HCT116 (cell line): ENCODE results near the gene PPIC. TPM values are rescaled to one million over a fixed set of nuclear protein-coding genes. Genes with fewer than 3 reads are reported as not detected.

Source experiments
- ATAC-seq: fragments of 200-7000 bp; cut with Tn5 transposase; 2 replicates; pipeline ENCODE4 v1.9.1; 2020; ENCODE audit warnings: mild to moderate bottlenecking, moderate library complexity
- BruUV-seq: library from RNA; stranded (reverse); fragments of 400-500 nt; replicated peaks from 2 replicates; lab custom pipeline; 2021; lab: Mats Ljungman, UMichigan
- CTCF ChIA-PET: fragments of 300-600 bp; sonication (Branson Sonifier 250); formaldehyde crosslinking; loops from one replicate; lab custom pipeline; 2021; ENCODE audit warnings: antibody characterized with exemption; lab: Charles Lee
- POLR2A ChIA-PET: fragments of 300-600, 350-600 bp; sonication (Branson Sonifier 250); formaldehyde crosslinking; loops from one replicate; lab custom pipeline; 2021; ENCODE audit warnings: antibody characterized with exemption; lab: Charles Lee
- RAD21 ChIA-PET, 2 experiments: fragments of 300-600 bp; sonication (Branson Sonifier 250); formaldehyde crosslinking; loops; one replicate each; lab custom pipeline; 2023; ENCODE audit warnings: low total read pairs in 2 of 2; ENCODE audit not compliant: uncharacterized antibody in 2 of 2, unreplicated experiment in 2 of 2, low non-redundant PET in 1 of 2; lab: Charles Lee
- DNase-seq: peaks from one replicate; pipeline ENCODE4 v3.0.0-alpha.2; 2010; ENCODE audit warnings: low read depth, low spot score
- H2AFZ ChIP-seq: fragments of 200-600 bp; shearing (Covaris generic), sonication (generic); 2 replicates; pipeline ENCODE4 v1.6.1; 2017; ENCODE audit warnings: low read depth, mixed run types, mixed read lengths, antibody characterized with exemption, low read length; ENCODE audit not compliant: poor library complexity, severe bottlenecking
- H3K27ac ChIP-seq: 2 replicates; pipeline ENCODE4 v1.5.1; 2012; ENCODE audit warnings: low read depth, low read length
- H3K27me3 ChIP-seq: fragments of 200-600 bp; sonication (generic); 2 replicates; pipeline ENCODE4 v1.6.1; 2016; ENCODE audit warnings: mixed run types, low read length, mixed read lengths; ENCODE audit not compliant: insufficient read depth
- H3K36me3 ChIP-seq, 2 experiments: fragments of 200-500 bp in 1 of 2; fragments of 200-600 bp in 1 of 2; sonication (Bioruptor generic) in 1 of 2; sonication (generic) in 1 of 2; 2 replicates each; pipeline versions ENCODE4 v1.5.1 to v1.6.1; 2014 to 2016; ENCODE audit warnings: low read length in 2 of 2, inconsistent platforms in 1 of 2, mixed read lengths in 1 of 2, mixed run types in 1 of 2; ENCODE audit not compliant: insufficient read depth in 2 of 2, control insufficient read depth in 1 of 2
- H3K4me1 ChIP-seq, 2 experiments: fragments of 200-600 bp in 1 of 2; sonication (generic) in 1 of 2; 2 replicates each; pipeline versions ENCODE4 v1.5.1 to v1.6.1; 2012 to 2017; ENCODE audit warnings: low read length in 2 of 2, inconsistent platforms in 1 of 2, mild to moderate bottlenecking in 1 of 2, mixed read lengths in 1 of 2, mixed run types in 1 of 2, moderate library complexity in 1 of 2; ENCODE audit not compliant: insufficient read depth in 2 of 2, control insufficient read depth in 1 of 2
- H3K4me2 ChIP-seq: fragments of 200-600 bp; sonication (generic); 2 replicates; pipeline ENCODE4 v1.6.1; 2017; ENCODE audit warnings: mixed run types, low read length, mixed read lengths
- H3K4me3 ChIP-seq, 2 experiments: fragments of 200-600 bp in 1 of 2; sonication (generic) in 1 of 2; replicated peaks in 1 of 2; 2 replicates each; pipeline ENCODE4 v1.5.1; 2011 to 2016; ENCODE audit warnings: low read length in 2 of 2, control low read depth in 1 of 2, low read depth in 1 of 2, mild to moderate bottlenecking in 1 of 2, mixed read lengths in 1 of 2, mixed run types in 1 of 2
- H3K79me2 ChIP-seq: fragments of 200-600 bp; sonication (generic); 2 replicates; pipeline ENCODE4 v1.6.1; 2017; ENCODE audit warnings: mild to moderate bottlenecking, mixed run types, low read length, moderate library complexity, mixed read lengths; ENCODE audit not compliant: insufficient read depth
- H3K9ac ChIP-seq: fragments of 200-600 bp; sonication (generic); 2 replicates; pipeline ENCODE4 v1.6.1; 2016; ENCODE audit warnings: low read length, mixed read lengths
- H3K9me2 ChIP-seq: fragments of 200-600 bp; sonication (generic), shearing (Covaris generic); 2 replicates; pipeline ENCODE4 v1.6.1; 2017; ENCODE audit warnings: mixed run types, mild to moderate bottlenecking, moderate library complexity; ENCODE audit not compliant: insufficient read depth
- H3K9me3 ChIP-seq, 2 experiments: fragments of 200-500 bp in 1 of 2; fragments of 200-600 bp in 1 of 2; sonication (Bioruptor generic) in 1 of 2; sonication (generic) in 1 of 2; 2 replicates each; pipeline ENCODE4 v1.6.1; 2014 to 2017; ENCODE audit warnings: low read length in 2 of 2, mixed read lengths in 2 of 2, inconsistent platforms in 1 of 2, low read depth in 1 of 2, mild to moderate bottlenecking in 1 of 2, mixed run types in 1 of 2, moderate library complexity in 1 of 2; ENCODE audit not compliant: control insufficient read depth in 1 of 2, insufficient read depth in 1 of 2
- H4K20me1 ChIP-seq: fragments of 200-600 bp; sonication (generic), shearing (Covaris generic); 2 replicates; pipeline ENCODE4 v1.6.1; 2017; ENCODE audit warnings: mixed run types, mild to moderate bottlenecking, moderate library complexity; ENCODE audit not compliant: insufficient read depth
- CBX3 ChIP-seq: IDR thresholded peaks from 2 replicates; pipeline ENCODE4 v1.6.1; 2012; ENCODE audit warnings: low read depth
- CEBPB ChIP-seq: IDR thresholded peaks from 2 replicates; pipeline ENCODE4 v1.6.1; 2012; ENCODE audit warnings: low read depth
- ELF1 ChIP-seq: IDR thresholded peaks from 2 replicates; pipeline ENCODE4 v1.6.1; 2012; ENCODE audit warnings: low read depth, borderline replicate concordance
- EZH2 ChIP-seq: fragments of 200-600 bp; sonication (generic); IDR thresholded peaks from 2 replicates; pipeline ENCODE4 v1.6.1; 2017; ENCODE audit warnings: antibody characterized with exemption, mixed run types
- EZH2phosphoT487 ChIP-seq: fragments of 200-600 bp; IDR thresholded peaks from 2 replicates; pipeline ENCODE4 v1.6.1; 2018; ENCODE audit warnings: antibody characterized with exemption, borderline replicate concordance
- JUND ChIP-seq: IDR thresholded peaks from 2 replicates; pipeline ENCODE4 v1.6.1; 2012
- POLR2A ChIP-seq: IDR thresholded peaks from 2 replicates; pipeline ENCODE4 v1.7.0; 2011; ENCODE audit warnings: borderline replicate concordance; ENCODE audit not compliant: insufficient read depth, insufficient read length; ENCODE audit errors: extremely low read depth
- POLR2AphosphoS5 ChIP-seq: IDR thresholded peaks from 2 replicates; pipeline ENCODE4 v1.6.1; 2011; ENCODE audit warnings: mild to moderate bottlenecking, low read depth, low read length, moderate library complexity
- RAD21 ChIP-seq: IDR thresholded peaks from 2 replicates; pipeline ENCODE4 v1.6.1; 2012; ENCODE audit warnings: low read depth, mild to moderate bottlenecking
- SIN3A ChIP-seq: IDR thresholded peaks from 2 replicates; pipeline ENCODE4 v1.6.1; 2012; ENCODE audit warnings: low read depth
- SP1 ChIP-seq: IDR thresholded peaks from 2 replicates; pipeline ENCODE4 v1.6.1; 2012; ENCODE audit warnings: low read depth
- SRF ChIP-seq: IDR thresholded peaks from 2 replicates; pipeline ENCODE4 v1.6.1; 2012; ENCODE audit warnings: low read depth
- TCF7L2 ChIP-seq: IDR thresholded peaks from 2 replicates; pipeline ENCODE4 v1.7.0; 2011; ENCODE audit warnings: borderline replicate concordance, inconsistent platforms; ENCODE audit not compliant: insufficient read depth, insufficient read length; ENCODE audit errors: extremely low read depth
- YY1 ChIP-seq: IDR thresholded peaks from 2 replicates; pipeline ENCODE4 v1.6.1; 2011; ENCODE audit warnings: low read length, low read depth, moderate library complexity, mild to moderate bottlenecking; ENCODE audit not compliant: insufficient replicate concordance; ENCODE audit errors: extremely low read depth
- ZNF274 ChIP-seq: fragments of 200-500 bp; sonication (Bioruptor generic); IDR thresholded peaks from 2 replicates; pipeline ENCODE4 v1.6.1; 2014; ENCODE audit warnings: mild to moderate bottlenecking, low read depth, low read length, inconsistent platforms
- intact Hi-C: fragments of 100-400 bp; cut with micrococcal nuclease; formaldehyde crosslinking; loops from 2 replicates; pipeline ENCODE4 v1.10.0; 2022
- total RNA-seq: library from RNA; stranded (reverse); gene quantifications from one replicate; pipeline ENCODE4 v1.2.1, GENCODE V29; 2021; ENCODE audit not compliant: unreplicated experiment
- TF ChIP-seq, protein P1 (sequence below), 3 experiments: fragments of 200-600 bp in 1 of 3; sonication (generic) in 1 of 3; IDR thresholded peaks in 2 of 3; conservative IDR thresholded peaks in 1 of 3; 2 replicates each; pipeline ENCODE4 v1.5.1; 2012 to 2017; ENCODE audit warnings: low read depth in 2 of 3, low read length in 2 of 3, antibody characterized with exemption in 1 of 3, borderline replicate concordance in 1 of 3, control low read depth in 1 of 3, mild to moderate bottlenecking in 1 of 3, mixed read lengths in 1 of 3, mixed run types in 1 of 3, moderate library complexity in 1 of 3; ENCODE audit not compliant: insufficient read depth in 1 of 3
- TF ChIP-seq, protein P2 (sequence below): IDR thresholded peaks from 2 replicates; pipeline ENCODE4 v1.6.1; 2012
- TF ChIP-seq, protein P3 (sequence below): IDR thresholded peaks from 2 replicates; pipeline ENCODE4 v1.6.1; 2012

The PPIC gene
- total RNA-seq, 1 experiment from 2014 or later: 21.5 TPM

DNA sequence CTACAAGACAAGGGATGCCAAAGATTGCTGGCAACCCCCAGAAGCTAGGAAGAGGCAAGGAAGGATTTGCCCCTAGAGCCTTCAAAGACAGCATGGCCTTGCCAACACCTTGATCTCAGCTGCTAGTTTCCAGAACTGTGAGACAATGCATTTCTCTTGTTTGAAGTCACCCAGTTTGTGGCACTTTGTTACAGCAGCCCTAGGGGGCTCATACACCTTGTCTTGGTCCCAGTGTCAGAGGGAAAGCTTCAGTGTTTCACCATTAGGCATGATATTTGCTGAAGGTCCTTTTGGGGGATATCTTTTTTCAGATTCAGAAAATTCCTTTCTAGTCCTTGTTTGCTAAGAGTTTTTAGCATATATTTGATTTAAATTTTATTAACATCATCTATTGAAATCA lies 3.1 kb upstream of the PPIC start:
- no peak overlapping the region for H3K4me2 ChIP-seq
- H4K20me1 ChIP-seq: no peaks in the 10 kb centered on the region
- no peaks in the 10 kb centered on the region for H3K27me3 ChIP-seq
- H3K4me3 ChIP-seq: no peak overlapping the region
- no peaks in the 10 kb centered on the region for H3K79me2 ChIP-seq
- no peaks in the 10 kb centered on the region for H3K9me2 ChIP-seq
- RAD21 ChIA-PET: no interaction called here
- TF ChIP-seq YY1 (no peak), JUND (no peak), CEBPB (no peak), EZH2 (no peak), SRF (no peak), POLR2A (no peak), ZNF274 (no peak), POLR2AphosphoS5 (no peak), TCF7L2 (no peak), RAD21 (no peak), EZH2phosphoT487 (no peak), ELF1 (no peak), CBX3 (no peak), SP1 (no peak), SIN3A (no peak)
- TF ChIP-seq, protein P1, sequence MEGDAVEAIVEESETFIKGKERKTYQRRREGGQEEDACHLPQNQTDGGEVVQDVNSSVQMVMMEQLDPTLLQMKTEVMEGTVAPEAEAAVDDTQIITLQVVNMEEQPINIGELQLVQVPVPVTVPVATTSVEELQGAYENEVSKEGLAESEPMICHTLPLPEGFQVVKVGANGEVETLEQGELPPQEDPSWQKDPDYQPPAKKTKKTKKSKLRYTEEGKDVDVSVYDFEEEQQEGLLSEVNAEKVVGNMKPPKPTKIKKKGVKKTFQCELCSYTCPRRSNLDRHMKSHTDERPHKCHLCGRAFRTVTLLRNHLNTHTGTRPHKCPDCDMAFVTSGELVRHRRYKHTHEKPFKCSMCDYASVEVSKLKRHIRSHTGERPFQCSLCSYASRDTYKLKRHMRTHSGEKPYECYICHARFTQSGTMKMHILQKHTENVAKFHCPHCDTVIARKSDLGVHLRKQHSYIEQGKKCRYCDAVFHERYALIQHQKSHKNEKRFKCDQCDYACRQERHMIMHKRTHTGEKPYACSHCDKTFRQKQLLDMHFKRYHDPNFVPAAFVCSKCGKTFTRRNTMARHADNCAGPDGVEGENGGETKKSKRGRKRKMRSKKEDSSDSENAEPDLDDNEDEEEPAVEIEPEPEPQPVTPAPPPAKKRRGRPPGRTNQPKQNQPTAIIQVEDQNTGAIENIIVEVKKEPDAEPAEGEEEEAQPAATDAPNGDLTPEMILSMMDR (IDR thresholded peaks at IDR 0.05 in 2 of 3, conservative IDR thresholded peaks at IDR 0.05 in 1 of 3; ENCODE audit: borderline replicate concordance in 1 of 3, insufficient read depth in 1 of 3, low read depth in 2 of 3, low read length in 2 of 3): no peak
- TF ChIP-seq, protein P2, sequence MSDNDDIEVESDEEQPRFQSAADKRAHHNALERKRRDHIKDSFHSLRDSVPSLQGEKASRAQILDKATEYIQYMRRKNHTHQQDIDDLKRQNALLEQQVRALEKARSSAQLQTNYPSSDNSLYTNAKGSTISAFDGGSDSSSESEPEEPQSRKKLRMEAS: no peak
- TF ChIP-seq, protein P3, sequence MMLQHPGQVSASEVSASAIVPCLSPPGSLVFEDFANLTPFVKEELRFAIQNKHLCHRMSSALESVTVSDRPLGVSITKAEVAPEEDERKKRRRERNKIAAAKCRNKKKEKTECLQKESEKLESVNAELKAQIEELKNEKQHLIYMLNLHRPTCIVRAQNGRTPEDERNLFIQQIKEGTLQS: no peak
- TF ChIP-seq, all 23 proteins: peak for 0
- H3K27ac ChIP-seq: no peak overlapping the region
- DNase-seq (no peak), ATAC-seq (no peak)
- CTCF ChIA-PET: no interaction called here
- H2AFZ ChIP-seq: no peak overlapping the region
- peaks cover 9 to 20% of the 10 kb centered on the region in 2 experiments; a peak in 3 of 4 replicates for H3K4me1 ChIP-seq
- POLR2A ChIA-PET: no interaction called here
- no peaks in the 10 kb centered on the region for H3K36me3 ChIP-seq
- no peaks in the 10 kb centered on the region for H3K9me3 ChIP-seq
- no peak overlapping the region for H3K9ac ChIP-seq
- intact Hi-C loops: no loop called here
- BruUV-seq: no TSS peak
